H1 (cell line): ENCODE data around the gene TNFSF4. TPM values are rescaled to one million over a fixed set of nuclear protein-coding genes. Genes with fewer than 3 reads are reported as not detected.

ENCODE experiments used
- BCL11A ChIP-seq, 2 experiments: IDR thresholded peaks; one replicate each; pipeline ENCODE4 v1.6.1; 2011; ENCODE audit warnings: low read depth in 2 of 2, low read length in 2 of 2, mild to moderate bottlenecking in 2 of 2
- JUN ChIP-seq: IDR thresholded peaks from 2 replicates; pipeline ENCODE4 v1.6.1; 2011; ENCODE audit warnings: low read depth, mild to moderate bottlenecking, improper control_type of control experiment, low read length
- SP4 ChIP-seq: IDR thresholded peaks from 2 replicates; pipeline ENCODE4 v1.6.1; 2012; ENCODE audit warnings: low read length, inconsistent platforms
- TCF12 ChIP-seq: IDR thresholded peaks from 2 replicates; pipeline ENCODE4 v1.6.1; 2011; ENCODE audit warnings: low read depth, mild to moderate bottlenecking, low read length
- polyA plus RNA-seq, 7 experiments: library from polyadenylated mRNA; depleted of rRNA in 3 of 7; stranded (reverse) in 5 of 7; unstranded in 2 of 7; fragments of >200 nt in 5 of 7; fragments of 200-250 nt in 2 of 7; gene quantifications; 1 replicate in 5 of 7; 2 replicates in 1 of 7; 4 replicates in 1 of 7; pipeline versions ENCODE4 v1.2.1 to v1.2.3, GENCODE V29; 2011 to 2013; ENCODE audit warnings: missing spikeins in 2 of 7, mixed read lengths in 2 of 7
- total RNA-seq: library from RNA; stranded (reverse); fragmentation: NEBNext Ultra II Directional; extraction: Animal tissue kit (Norgen Biotek cat#: 25700); gene quantifications from 2 replicates; pipeline ENCODE4 v1.2.1, GENCODE V29; 2021
- TF ChIP-seq, protein P1 (sequence below): fragments of 300-600 bp; sonication (generic); IDR thresholded peaks from 2 replicates; pipeline ENCODE4 v1.7.1; 2012; ENCODE audit warnings: low read length, moderate library complexity, mild to moderate bottlenecking, inconsistent platforms; ENCODE audit not compliant: insufficient replicate concordance

The TNFSF4 gene
- total and polyA plus RNA-seq, 2 of the 8 experiments (the other 6 are each of a cell fraction or from before 2014, with no cell fraction given), result 0.54 to 0.63 TPM

DNA sequence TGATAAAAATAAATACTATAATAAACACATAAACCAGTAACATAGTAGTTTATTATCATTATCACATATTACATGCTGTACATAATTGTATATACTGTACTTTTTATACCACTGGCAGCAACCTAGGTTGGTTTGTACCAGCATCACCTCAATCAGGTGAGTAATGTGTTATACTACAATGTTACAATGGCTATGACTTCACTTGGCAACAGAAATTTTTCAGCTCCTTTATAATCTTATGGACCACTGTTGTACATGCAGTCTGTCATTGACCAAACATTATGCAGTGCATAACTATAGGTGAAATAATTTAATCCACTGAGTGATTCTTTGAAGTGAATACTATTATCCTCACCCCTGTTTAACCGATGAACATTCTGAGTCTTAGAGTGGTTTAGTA is 44.5 kb downstream of the TNFSF4 start (continued):
- TF ChIP-seq BCL11A (IDR thresholded peaks at IDR 0.05; ENCODE audit: low read depth in 2 of 2, low read length in 2 of 2) (no peak), SP4 (no peak), TCF12 (no peak), JUN (no peak)
- TF ChIP-seq, protein P1, sequence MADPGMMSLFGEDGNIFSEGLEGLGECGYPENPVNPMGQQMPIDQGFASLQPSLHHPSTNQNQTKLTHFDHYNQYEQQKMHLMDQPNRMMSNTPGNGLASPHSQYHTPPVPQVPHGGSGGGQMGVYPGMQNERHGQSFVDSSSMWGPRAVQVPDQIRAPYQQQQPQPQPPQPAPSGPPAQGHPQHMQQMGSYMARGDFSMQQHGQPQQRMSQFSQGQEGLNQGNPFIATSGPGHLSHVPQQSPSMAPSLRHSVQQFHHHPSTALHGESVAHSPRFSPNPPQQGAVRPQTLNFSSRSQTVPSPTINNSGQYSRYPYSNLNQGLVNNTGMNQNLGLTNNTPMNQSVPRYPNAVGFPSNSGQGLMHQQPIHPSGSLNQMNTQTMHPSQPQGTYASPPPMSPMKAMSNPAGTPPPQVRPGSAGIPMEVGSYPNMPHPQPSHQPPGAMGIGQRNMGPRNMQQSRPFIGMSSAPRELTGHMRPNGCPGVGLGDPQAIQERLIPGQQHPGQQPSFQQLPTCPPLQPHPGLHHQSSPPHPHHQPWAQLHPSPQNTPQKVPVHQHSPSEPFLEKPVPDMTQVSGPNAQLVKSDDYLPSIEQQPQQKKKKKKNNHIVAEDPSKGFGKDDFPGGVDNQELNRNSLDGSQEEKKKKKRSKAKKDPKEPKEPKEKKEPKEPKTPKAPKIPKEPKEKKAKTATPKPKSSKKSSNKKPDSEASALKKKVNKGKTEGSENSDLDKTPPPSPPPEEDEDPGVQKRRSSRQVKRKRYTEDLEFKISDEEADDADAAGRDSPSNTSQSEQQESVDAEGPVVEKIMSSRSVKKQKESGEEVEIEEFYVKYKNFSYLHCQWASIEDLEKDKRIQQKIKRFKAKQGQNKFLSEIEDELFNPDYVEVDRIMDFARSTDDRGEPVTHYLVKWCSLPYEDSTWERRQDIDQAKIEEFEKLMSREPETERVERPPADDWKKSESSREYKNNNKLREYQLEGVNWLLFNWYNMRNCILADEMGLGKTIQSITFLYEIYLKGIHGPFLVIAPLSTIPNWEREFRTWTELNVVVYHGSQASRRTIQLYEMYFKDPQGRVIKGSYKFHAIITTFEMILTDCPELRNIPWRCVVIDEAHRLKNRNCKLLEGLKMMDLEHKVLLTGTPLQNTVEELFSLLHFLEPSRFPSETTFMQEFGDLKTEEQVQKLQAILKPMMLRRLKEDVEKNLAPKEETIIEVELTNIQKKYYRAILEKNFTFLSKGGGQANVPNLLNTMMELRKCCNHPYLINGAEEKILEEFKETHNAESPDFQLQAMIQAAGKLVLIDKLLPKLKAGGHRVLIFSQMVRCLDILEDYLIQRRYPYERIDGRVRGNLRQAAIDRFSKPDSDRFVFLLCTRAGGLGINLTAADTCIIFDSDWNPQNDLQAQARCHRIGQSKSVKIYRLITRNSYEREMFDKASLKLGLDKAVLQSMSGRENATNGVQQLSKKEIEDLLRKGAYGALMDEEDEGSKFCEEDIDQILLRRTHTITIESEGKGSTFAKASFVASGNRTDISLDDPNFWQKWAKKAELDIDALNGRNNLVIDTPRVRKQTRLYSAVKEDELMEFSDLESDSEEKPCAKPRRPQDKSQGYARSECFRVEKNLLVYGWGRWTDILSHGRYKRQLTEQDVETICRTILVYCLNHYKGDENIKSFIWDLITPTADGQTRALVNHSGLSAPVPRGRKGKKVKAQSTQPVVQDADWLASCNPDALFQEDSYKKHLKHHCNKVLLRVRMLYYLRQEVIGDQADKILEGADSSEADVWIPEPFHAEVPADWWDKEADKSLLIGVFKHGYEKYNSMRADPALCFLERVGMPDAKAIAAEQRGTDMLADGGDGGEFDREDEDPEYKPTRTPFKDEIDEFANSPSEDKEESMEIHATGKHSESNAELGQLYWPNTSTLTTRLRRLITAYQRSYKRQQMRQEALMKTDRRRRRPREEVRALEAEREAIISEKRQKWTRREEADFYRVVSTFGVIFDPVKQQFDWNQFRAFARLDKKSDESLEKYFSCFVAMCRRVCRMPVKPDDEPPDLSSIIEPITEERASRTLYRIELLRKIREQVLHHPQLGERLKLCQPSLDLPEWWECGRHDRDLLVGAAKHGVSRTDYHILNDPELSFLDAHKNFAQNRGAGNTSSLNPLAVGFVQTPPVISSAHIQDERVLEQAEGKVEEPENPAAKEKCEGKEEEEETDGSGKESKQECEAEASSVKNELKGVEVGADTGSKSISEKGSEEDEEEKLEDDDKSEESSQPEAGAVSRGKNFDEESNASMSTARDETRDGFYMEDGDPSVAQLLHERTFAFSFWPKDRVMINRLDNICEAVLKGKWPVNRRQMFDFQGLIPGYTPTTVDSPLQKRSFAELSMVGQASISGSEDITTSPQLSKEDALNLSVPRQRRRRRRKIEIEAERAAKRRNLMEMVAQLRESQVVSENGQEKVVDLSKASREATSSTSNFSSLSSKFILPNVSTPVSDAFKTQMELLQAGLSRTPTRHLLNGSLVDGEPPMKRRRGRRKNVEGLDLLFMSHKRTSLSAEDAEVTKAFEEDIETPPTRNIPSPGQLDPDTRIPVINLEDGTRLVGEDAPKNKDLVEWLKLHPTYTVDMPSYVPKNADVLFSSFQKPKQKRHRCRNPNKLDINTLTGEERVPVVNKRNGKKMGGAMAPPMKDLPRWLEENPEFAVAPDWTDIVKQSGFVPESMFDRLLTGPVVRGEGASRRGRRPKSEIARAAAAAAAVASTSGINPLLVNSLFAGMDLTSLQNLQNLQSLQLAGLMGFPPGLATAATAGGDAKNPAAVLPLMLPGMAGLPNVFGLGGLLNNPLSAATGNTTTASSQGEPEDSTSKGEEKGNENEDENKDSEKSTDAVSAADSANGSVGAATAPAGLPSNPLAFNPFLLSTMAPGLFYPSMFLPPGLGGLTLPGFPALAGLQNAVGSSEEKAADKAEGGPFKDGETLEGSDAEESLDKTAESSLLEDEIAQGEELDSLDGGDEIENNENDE, result no peak
